Keratinocyte (primary cell): Measurements from ENCODE around the gene NXN. TPM values are rescaled to one million over a fixed set of nuclear protein-coding genes. Genes with fewer than 3 reads are reported as not detected.

Experiments
- DNase-seq: peaks from one replicate; pipeline ENCODE4 v3.0.0-alpha.2; 2011; ENCODE audit warnings: low read depth, missing footprints, low spot score
- FAIRE-seq: peaks from 2 replicates; lab custom pipeline; 2011; peaks lifted over from hg19 to GRCh38; lab: Jason Lieb, UNC
- H2AFZ ChIP-seq: 2 replicates; pipeline ENCODE4 v1.6.0; 2012; ENCODE audit warnings: low read length, control low read depth, inconsistent platforms; ENCODE audit not compliant: control insufficient read depth
- H3K27ac ChIP-seq: 2 replicates; pipeline ENCODE4 v1.5.1; 2011; ENCODE audit warnings: low read length; ENCODE audit not compliant: control insufficient read depth, insufficient read depth
- H3K27me3 ChIP-seq: 3 replicates; pipeline ENCODE4 v1.6.0; 2011; ENCODE audit warnings: low read length; ENCODE audit not compliant: control insufficient read depth, insufficient read depth; ENCODE audit errors: extremely low read depth
- H3K36me3 ChIP-seq, 2 experiments: 2 replicates in 1 of 2; 3 replicates in 1 of 2; pipeline ENCODE4 v1.5.1; 2011; ENCODE audit warnings: low read length in 2 of 2, mild to moderate bottlenecking in 1 of 2; ENCODE audit not compliant: control insufficient read depth in 2 of 2, insufficient read depth in 2 of 2; ENCODE audit errors: extremely low read depth in 1 of 2
- H3K4me1 ChIP-seq: 3 replicates; pipeline ENCODE4 v1.5.1; 2011; ENCODE audit warnings: low read length; ENCODE audit not compliant: control insufficient read depth, insufficient read depth; ENCODE audit errors: extremely low read depth
- H3K4me2 ChIP-seq: 3 replicates; pipeline ENCODE4 v1.6.0; 2011; ENCODE audit warnings: low read depth, low read length; ENCODE audit not compliant: control insufficient read depth, insufficient read depth; ENCODE audit errors: extremely low read depth
- H3K4me3 ChIP-seq, 3 experiments: fragments of 200-600 bp in 1 of 3; sonication (generic) in 1 of 3; 2 replicates in 2 of 3; 3 replicates in 1 of 3; pipeline ENCODE4 v1.5.1; 2011 to 2016; ENCODE audit warnings: low read length in 3 of 3, mild to moderate bottlenecking in 3 of 3, control low read depth in 2 of 3, inconsistent platforms in 1 of 3, low read depth in 1 of 3, mixed read lengths in 1 of 3, mixed run types in 1 of 3, moderate library complexity in 1 of 3; ENCODE audit not compliant: control insufficient read depth in 2 of 3, insufficient read depth in 2 of 3; ENCODE audit errors: extremely low read depth in 1 of 3
- H3K79me2 ChIP-seq: 2 replicates; pipeline ENCODE4 v1.6.0; 2012; ENCODE audit warnings: low read length; ENCODE audit not compliant: control insufficient read depth, insufficient read depth
- H3K9ac ChIP-seq: 3 replicates; pipeline ENCODE4 v1.6.0; 2011; ENCODE audit warnings: low read length; ENCODE audit not compliant: control insufficient read depth, insufficient read depth; ENCODE audit errors: extremely low read depth
- H3K9me1 ChIP-seq: 3 replicates; pipeline ENCODE4 v1.6.0; 2011; ENCODE audit warnings: low read length; ENCODE audit not compliant: control insufficient read depth, insufficient read depth; ENCODE audit errors: extremely low read depth
- H3K9me3 ChIP-seq: 2 replicates; pipeline ENCODE4 v1.5.1; 2012; ENCODE audit warnings: low read depth, low read length; ENCODE audit not compliant: control insufficient read depth
- H4K20me1 ChIP-seq: 3 replicates; pipeline ENCODE4 v1.6.0; 2011; ENCODE audit warnings: low read length; ENCODE audit not compliant: control insufficient read depth, insufficient read depth; ENCODE audit errors: extremely low read depth
- CTCF ChIP-seq, 3 experiments: IDR thresholded peaks in 1 of 3; conservative IDR thresholded peaks in 1 of 3; optimal IDR thresholded peaks in 1 of 3; 2 replicates in 2 of 3; 3 replicates in 1 of 3; pipeline versions ENCODE3 to v1.5.1; 2011; ENCODE audit warnings: low read length in 3 of 3, mild to moderate bottlenecking in 3 of 3, moderate library complexity in 2 of 3, control low read depth in 1 of 3, inconsistent platforms in 1 of 3; ENCODE audit not compliant: insufficient read depth in 2 of 3; ENCODE audit errors: extremely low read depth in 1 of 3
- EZH2 ChIP-seq: IDR thresholded peaks from one replicate; pipeline ENCODE4 v1.6.1; 2012; ENCODE audit warnings: inconsistent platforms, mild to moderate bottlenecking, low read length, moderate library complexity
- dilution Hi-C: fragments of 300-500 bp; cut with MboI; formaldehyde crosslinking; loops from one replicate; pipeline ENCODE4 v1.7.0; 2020; ENCODE audit warnings: low sequenced_read_pairs; ENCODE audit not compliant: extremely low pct_ligation_motif_present
- polyA plus RNA-seq, 5 experiments: library from polyadenylated mRNA; depleted of rRNA in 3 of 5; stranded (reverse) in 3 of 5; stranded (forward) in 1 of 5; unstranded in 1 of 5; fragments of >200 nt; gene quantifications; 1 replicate in 1 of 5; 2 replicates in 3 of 5; 3 replicates in 1 of 5; pipeline versions ENCODE4 v1.2.1 to v1.2.3, GENCODE V29; 2011 to 2012; ENCODE audit warnings: missing spikeins in 2 of 5, low read depth in 1 of 5, low replicate concordance in 1 of 5

Gene NXN
- polyA plus RNA-seq, 1 donor (not counting 4 experiments of a cell fraction or from before 2014, with no cell fraction given), result 94.4 TPM

GRCh38 chr17:892958-893357, 86.6 kb downstream of the NXN start:
- H4K20me1 ChIP-seq, result peaks cover 14% of the 10 kb centered on the region
- peak overlapping the region; percentile 5 for H3K4me2 ChIP-seq
- no peak overlapping the region for H2AFZ ChIP-seq
- DNase-seq (no peak), FAIRE-seq (no peak)
- dilution Hi-C loops, result no loop called here
- no peak overlapping the region for H3K4me3 ChIP-seq
- H3K27ac ChIP-seq, result no peak overlapping the region
- peak overlapping the region; percentile 22 for H3K9ac ChIP-seq
- H3K9me1 ChIP-seq, result no peaks in the 10 kb centered on the region
- no peak for TF ChIP-seq EZH2
- no peak for TF ChIP-seq CTCF (optimal IDR thresholded peaks at IDR 0.05 in 1 of 3, IDR thresholded peaks at IDR 0.05 in 1 of 3, conservative IDR thresholded peaks at IDR 0.05 in 1 of 3; ENCODE audit: extremely low read depth in 1 of 3, insufficient read depth in 2 of 3, low read length in 3 of 3)
- H3K79me2 ChIP-seq, result peaks cover 71% of the 10 kb centered on the region
- peaks cover 3 to 4% of the 10 kb centered on the region in 2 experiments for H3K36me3 ChIP-seq
- H3K4me1 ChIP-seq, result peaks cover 9% of the 10 kb centered on the region
- no peaks in the 10 kb centered on the region for H3K9me3 ChIP-seq
- no peaks in the 10 kb centered on the region for H3K27me3 ChIP-seq

- H3K27me3 ChIP-seq, result no peaks in the 10 kb centered on the region
- H4K20me1 ChIP-seq, result peaks cover 11% of the 10 kb centered on the region
- no peak overlapping the region for H3K4me3 ChIP-seq
- no peak overlapping the region for H3K27ac ChIP-seq
- DNase-seq (no peak), FAIRE-seq (no peak)
- H3K79me2 ChIP-seq, result peaks cover 78% of the 10 kb centered on the region
- no peaks in the 10 kb centered on the region for H3K9me3 ChIP-seq
- dilution Hi-C loops, result no loop called here
- H2AFZ ChIP-seq, result no peak overlapping the region
- H3K4me2 ChIP-seq, result no peak overlapping the region
- peaks cover 9% of the 10 kb centered on the region for H3K4me1 ChIP-seq
- H3K36me3 ChIP-seq, result peaks cover 2 to 9% of the 10 kb centered on the region in 2 experiments
- no peaks in the 10 kb centered on the region for H3K9me1 ChIP-seq
- H3K9ac ChIP-seq, result no peak overlapping the region
- TF ChIP-seq EZH2 (no peak), CTCF (optimal IDR thresholded peaks at IDR 0.05 in 1 of 3, IDR thresholded peaks at IDR 0.05 in 1 of 3, conservative IDR thresholded peaks at IDR 0.05 in 1 of 3; ENCODE audit: extremely low read depth in 1 of 3, insufficient read depth in 2 of 3, low read length in 3 of 3) (no peak)
These were observed 90.6 kb downstream of the NXN start for GRCh38 chr17:888998-889441.
